Stimulated activated CD4-positive, alpha-beta T cell treated with anti-CD3 and anti-CD28 coated beads, TNF-alpha, amount 100 ng/mL, for 48 hours (primary cell): ENCODE data around the gene PGPEP1.
"Not testable (repeated sequence)": the region's sequence is repeated elsewhere in the genome, so short reads cannot be mapped to it uniquely, and the experiment has no call there.

ENCODE experiments used
- DNase-seq, 3 donors: peaks; one replicate each; pipeline ENCODE4 v3.0.0-alpha.2; 2020; ENCODE audit warnings: low read depth in 3 of 3

Gene PGPEP1

GRCh38 chr19:18332917-18333530, 7.4 kb upstream of the PGPEP1 start:
- no peak for DNase-seq

- DNase-seq, result no peak
Observed at GRCh38 chr19:18333680-18334079, 6.7 kb upstream of the PGPEP1 start.

- DNase-seq, result no peak
Observed at GRCh38 chr19:18336121-18336520, 4.3 kb upstream of the PGPEP1 start.

GRCh38 chr19:18338541-18338940, 1.9 kb upstream of the PGPEP1 start:
- DNase-seq, result no peak

GRCh38 chr19:18339723-18340122, 675 bp upstream of the PGPEP1 start:
- no peak for DNase-seq

- DNase-seq, result peak; percentile 35 to 73 (median 59)
Observed at GRCh38 chr19:18340990-18341868, 831 bp downstream of the PGPEP1 start.

- DNase-seq, result no peak
Observed at GRCh38 chr19:18342090-18342632, 1.8 kb downstream of the PGPEP1 start.

- DNase-seq, result no peak
Observed at GRCh38 chr19:18344582-18344950, 4.2 kb downstream of the PGPEP1 start.

- DNase-seq, result no peak
Observed at GRCh38 chr19:18345296-18345695, 4.9 kb downstream of the PGPEP1 start.

- DNase-seq, result no peak
Observed at GRCh38 chr19:18346091-18346490, 5.7 kb downstream of the PGPEP1 start.

GRCh38 chr19:18348171-18348570, 7.8 kb downstream of the PGPEP1 start:
- DNase-seq, result no peak

- not testable (repeated sequence) for DNase-seq
Observed at GRCh38 chr19:18348818-18349339, 8.5 kb downstream of the PGPEP1 start.

GRCh38 chr19:18349524-18350128, 9.2 kb downstream of the PGPEP1 start:
- peak in 1 of 3 donors; percentile 19 for DNase-seq

GRCh38 chr19:18350490-18350889, 10.1 kb downstream of the PGPEP1 start:
- DNase-seq, result no peak

GRCh38 chr19:18351544-18351943, 11.1 kb downstream of the PGPEP1 start:
- DNase-seq, result no peak

GRCh38 chr19:18353378-18354005, 13.1 kb downstream of the PGPEP1 start:
- no peak for DNase-seq

- DNase-seq, result not testable (repeated sequence)
Observed at GRCh38 chr19:18354743-18355142, 14.3 kb downstream of the PGPEP1 start.

- no peak for DNase-seq
Observed at GRCh38 chr19:18357041-18357440, 16.6 kb downstream of the PGPEP1 start.

GRCh38 chr19:18361646-18362045, 21.2 kb downstream of the PGPEP1 start:
- no peak for DNase-seq

GRCh38 chr19:18362934-18363542, 22.6 kb downstream of the PGPEP1 start:
- DNase-seq, result no peak

- DNase-seq, result no peak
Observed at GRCh38 chr19:18363787-18364186, 23.4 kb downstream of the PGPEP1 start.
